Lower leg skin (tissue), 3 donors: ENCODE data around the gene RERE.

ENCODE experiments used
- CTCF ChIP-seq, 3 donors: fragments of 450-650 bp; IDR thresholded peaks; one replicate each; pipeline ENCODE4 v1.5.1; 2016; ENCODE audit warnings: antibody characterized with exemption in 3 of 3, mild to moderate bottlenecking in 3 of 3, moderate library complexity in 2 of 3
- POLR2A ChIP-seq, 2 donors: fragments of 450-650 bp; IDR thresholded peaks; one replicate each; pipeline ENCODE4 v1.6.1; 2016 to 2017; ENCODE audit warnings: antibody characterized with exemption in 2 of 2, mild to moderate bottlenecking in 1 of 2, moderate library complexity in 1 of 2

- TF ChIP-seq CTCF (IDR thresholded peaks at IDR 0.05) (no peak), POLR2A (IDR thresholded peaks at IDR 0.05) (no peak)
These were observed 222.1 kb downstream of the RERE start for GRCh38 chr1:8595332-8595731.
